ENCODE results near the gene GCGR.

GRCh38 chr17:81813861-81814683, 10.1 kb downstream of the GCGR start:
- no peak for TF ChIP-seq ZNF174 (tag by site-specific recombination; IDR thresholded peaks at IDR 0.05)
- TF ChIP-seq CTCF (tag by site-specific recombination; IDR thresholded peaks at IDR 0.05), result no peak
- no peak for TF ChIP-seq ZNF704 (tag by site-specific recombination; IDR thresholded peaks at IDR 0.05)
- no peak for TF ChIP-seq ZBTB49 (tag by site-specific recombination; IDR thresholded peaks at IDR 0.05; ENCODE audit: low read depth)
- no peak for TF ChIP-seq ZBTB21 (tag by site-specific recombination; IDR thresholded peaks at IDR 0.05)
- no peak for TF ChIP-seq ZNF292 (tag by site-specific recombination; IDR thresholded peaks at IDR 0.05; ENCODE audit: borderline replicate concordance, low read depth)
- no peak for TF ChIP-seq ZNF184 (tag by site-specific recombination; IDR thresholded peaks at IDR 0.05)
- TF ChIP-seq KLF16 (tag by site-specific recombination; IDR thresholded peaks at IDR 0.05), result no peak
- no peak for TF ChIP-seq PRDM4 (tag by site-specific recombination; IDR thresholded peaks at IDR 0.05)
- TF ChIP-seq ZNF140 (tag by site-specific recombination; IDR thresholded peaks at IDR 0.05), result no peak
- no peak for TF ChIP-seq ZNF248 (tag by site-specific recombination; IDR thresholded peaks at IDR 0.05)
- TF ChIP-seq ZNF449 (tag by site-specific recombination; IDR thresholded peaks at IDR 0.05), result no peak
- TF ChIP-seq REST (tag by site-specific recombination; IDR thresholded peaks at IDR 0.05), result no peak
- no peak; the same call in 1 of the 2 replicates for TF ChIP-seq ZNF341 (tag by site-specific recombination; IDR thresholded peaks at IDR 0.05; ENCODE audit: low read depth)
